CD8-positive, alpha-beta memory T cell (primary cell): ENCODE measurements around the gene VPREB3. TPM values are rescaled to one million over a fixed set of nuclear protein-coding genes. Genes with fewer than 3 reads are reported as not detected.

ENCODE experiments used
- CTCF ChIA-PET: fragments of 350-600 bp; sonication (Branson Sonifier 250); formaldehyde crosslinking; loops from one replicate; lab custom pipeline; 2021; ENCODE audit warnings: antibody characterized with exemption; lab: Charles Lee
- POLR2A ChIA-PET: fragments of 350-600 bp; sonication (Branson Sonifier 250); formaldehyde crosslinking; loops from one replicate; lab custom pipeline; 2021; ENCODE audit warnings: antibody characterized with exemption; lab: Charles Lee
- DNase-seq, 5 donors: peaks; one replicate each; pipeline versions ENCODE4 v3.0.0 to v3.0.0-alpha.2; 2020 to 2022; ENCODE audit warnings: mixed read lengths in 1 of 5
- H3K27ac ChIP-seq: one replicate; pipeline ENCODE4 v1.7.0; 2013; ENCODE audit warnings: low read depth, mild to moderate bottlenecking, low read length, moderate library complexity
- H3K27me3 ChIP-seq: 2 replicates; pipeline ENCODE4 v1.7.0; 2013; ENCODE audit warnings: low read length, mild to moderate bottlenecking; ENCODE audit not compliant: insufficient read depth, poor library complexity, severe bottlenecking
- H3K36me3 ChIP-seq: 2 replicates; pipeline ENCODE4 v1.7.0; 2013; ENCODE audit warnings: mild to moderate bottlenecking, low read length, moderate library complexity; ENCODE audit not compliant: insufficient read depth
- H3K4me1 ChIP-seq: 2 replicates; pipeline ENCODE4 v1.7.0; 2013; ENCODE audit warnings: mild to moderate bottlenecking, low read length, moderate library complexity; ENCODE audit not compliant: insufficient read depth
- H3K4me3 ChIP-seq: 2 replicates; pipeline ENCODE4 v1.7.0; 2013; ENCODE audit warnings: mild to moderate bottlenecking, low read length
- H3K9me3 ChIP-seq: 2 replicates; pipeline ENCODE4 v1.7.0; 2013; ENCODE audit warnings: mild to moderate bottlenecking, low read length
- H3K27ac Mint-ChIP-seq, 8 donors: one replicate each; pipeline ENCODE4 v1.8.0; 2020 to 2021; ENCODE audit warnings: mixed read lengths in 8 of 8, mild to moderate bottlenecking in 6 of 8, inconsistent platforms in 3 of 8, moderate library complexity in 3 of 8
- H3K27me3 Mint-ChIP-seq, 2 donors: one replicate each; pipeline ENCODE4 v1.8.0; 2020 to 2021; ENCODE audit warnings: mixed read lengths in 2 of 2, mild to moderate bottlenecking in 1 of 2, moderate library complexity in 1 of 2
- H3K36me3 Mint-ChIP-seq, 3 donors: one replicate each; pipeline ENCODE4 v1.8.0; 2020 to 2021; ENCODE audit warnings: mixed read lengths in 3 of 3, inconsistent platforms in 1 of 3, mild to moderate bottlenecking in 1 of 3
- H3K4me1 Mint-ChIP-seq, 3 donors: one replicate each; pipeline ENCODE4 v1.8.0; 2020 to 2021; ENCODE audit warnings: mixed read lengths in 3 of 3, inconsistent platforms in 1 of 3, mild to moderate bottlenecking in 1 of 3
- H3K4me3 Mint-ChIP-seq, 7 donors: one replicate each; pipeline ENCODE4 v1.8.0; 2020 to 2021; ENCODE audit warnings: mixed read lengths in 7 of 7, mild to moderate bottlenecking in 6 of 7, moderate library complexity in 4 of 7, inconsistent platforms in 2 of 7
- H3K9me3 Mint-ChIP-seq, 5 donors: one replicate each; pipeline ENCODE4 v1.8.0; 2020 to 2022; ENCODE audit warnings: mixed read lengths in 5 of 5, mild to moderate bottlenecking in 3 of 5, moderate library complexity in 2 of 5, inconsistent platforms in 1 of 5
- polyA plus RNA-seq: library from polyadenylated mRNA; unstranded; fragments of 300-500 nt; fragmentation: Illumina TruSeq; gene quantifications from one replicate; pipeline ENCODE4 v1.2.3, GENCODE V29; 2021
- total RNA-seq, 2 experiments: library from RNA; stranded (reverse); gene quantifications; one replicate each; pipeline ENCODE4 v1.2.3, GENCODE V29; 2021

Gene VPREB3
- total and polyA plus RNA-seq, 3 experiments from 2014 or later = not detected

- DNase-seq = no peak
- POLR2A ChIA-PET = interaction anchor here (1.0 kb wide), 1 partner anchor 90 kb away, joined by 3 read pairs; the partner anchor contains the start of gene SLC2A11
- Mint-ChIP-seq H3K4me1 (peaks cover 31 to 63% (median 43%) of the 10 kb centered on the region in 3 donors), H3K27ac (peak overlapping the region in 6 of 8 donors; percentile 6 to 87 (median 56)), H3K9me3 (no peaks in the 10 kb centered on the region), H3K36me3 (peaks cover 0 to 4% (median 0%) of the 10 kb centered on the region in 3 donors), H3K4me3 (peak overlapping the region; percentile 73 to 93 (median 85)), H3K27me3 (no peaks in the 10 kb centered on the region)
- no peaks in the 10 kb centered on the region for H3K9me3 ChIP-seq
- no peaks in the 10 kb centered on the region for H3K27me3 ChIP-seq
- peak overlapping the region; percentile 72 for H3K27ac ChIP-seq
- CTCF ChIA-PET = interaction anchor here (0.8 to 1.8 kb wide), 2 partner anchors 17 to 83 kb away, joined by 3 to 5 read pairs; partner anchors contain the start of gene ZNF70
- H3K4me1 ChIP-seq = peaks cover 43% of the 10 kb centered on the region
- peak overlapping the region; percentile 92 for H3K4me3 ChIP-seq
- H3K36me3 ChIP-seq = no peaks in the 10 kb centered on the region
Measured at GRCh38 chr22:23767303-23767672, 13.1 kb upstream of the VPREB3 start.

GRCh38 chr22:23764899-23765881 is 11.0 kb upstream of the VPREB3 start:
- POLR2A ChIA-PET = no interaction called here
- H3K9me3 ChIP-seq = no peaks in the 10 kb centered on the region
- H3K36me3 ChIP-seq = no peaks in the 10 kb centered on the region
- Mint-ChIP-seq H3K9me3 (no peaks in the 10 kb centered on the region), H3K27ac (peak overlapping the region in 7 of 8 donors; percentile 43 to 87 (median 68)), H3K4me1 (peaks cover 27 to 53% (median 38%) of the 10 kb centered on the region in 3 donors), H3K4me3 (peak overlapping the region; percentile 43 to 83 (median 61)), H3K27me3 (no peaks in the 10 kb centered on the region), H3K36me3 (peaks cover 0 to 4% (median 0%) of the 10 kb centered on the region in 3 donors)
- peaks cover 37% of the 10 kb centered on the region for H3K4me1 ChIP-seq
- no peak for DNase-seq
- no peak overlapping the region for H3K27ac ChIP-seq
- no peaks in the 10 kb centered on the region for H3K27me3 ChIP-seq
- H3K4me3 ChIP-seq = no peak overlapping the region
- CTCF ChIA-PET = interaction anchor here (1.0 to 1.8 kb wide), 2 partner anchors 15 to 85 kb away, joined by 3 to 5 read pairs; partner anchors contain the start of gene ZNF70

GRCh38 chr22:23763954-23764353 is 9.7 kb upstream of the VPREB3 start:
- Histone ChIP-seq H3K27ac (no peak overlapping the region), H3K4me1 (peaks cover 37% of the 10 kb centered on the region), H3K36me3 (no peaks in the 10 kb centered on the region), H3K27me3 (no peaks in the 10 kb centered on the region), H3K4me3 (peak overlapping the region; percentile 56), H3K9me3 (no peaks in the 10 kb centered on the region)
- DNase-seq = no peak
- Mint-ChIP-seq H3K27ac (peak overlapping the region in 5 of 8 donors; percentile 29 to 88 (median 70)), H3K27me3 (no peaks in the 10 kb centered on the region), H3K4me1 (peaks cover 27 to 51% (median 38%) of the 10 kb centered on the region in 3 donors), H3K36me3 (peaks cover 0 to 4% (median 0%) of the 10 kb centered on the region in 3 donors), H3K9me3 (no peaks in the 10 kb centered on the region), H3K4me3 (peak overlapping the region; percentile 48 to 88 (median 80))
- CTCF ChIA-PET = interaction anchor here (1.3 kb wide), 2 partner anchors 13 to 47 kb away, joined by 3 to 7 read pairs; partner anchors contain the start of gene ZNF70
- POLR2A ChIA-PET = interaction anchor here (1.0 kb wide), 1 partner anchor 13 kb away, joined by 3 read pairs; the partner anchor contains the start of gene ZNF70

- peak overlapping the region; percentile 56 for H3K4me3 ChIP-seq
- POLR2A ChIA-PET = interaction anchor here (1.0 kb wide), 1 partner anchor 12 kb away, joined by 3 read pairs; the partner anchor contains the start of gene ZNF70
- H3K36me3 Mint-ChIP-seq = peaks cover 0 to 4% (median 0%) of the 10 kb centered on the region in 3 donors
- no peaks in the 10 kb centered on the region for H3K27me3 Mint-ChIP-seq
- H3K9me3 Mint-ChIP-seq = no peaks in the 10 kb centered on the region
- H3K36me3 ChIP-seq = no peaks in the 10 kb centered on the region
- CTCF ChIA-PET = interaction anchor here (1.0 to 1.3 kb wide), 4 partner anchors 12 to 86 kb away, joined by 3 to 7 read pairs (median 3); partner anchors contain the start of gene ZNF70
- peak in 4 of 5 donors; percentile 42 to 67 (median 51) for DNase-seq
- peak overlapping the region; percentile 48 to 88 (median 80) for H3K4me3 Mint-ChIP-seq
- peak overlapping the region; percentile 52 to 91 (median 76) for H3K27ac Mint-ChIP-seq
- H3K4me1 ChIP-seq = peaks cover 37% of the 10 kb centered on the region
- peaks cover 27 to 51% (median 38%) of the 10 kb centered on the region in 3 donors for H3K4me1 Mint-ChIP-seq
- no peaks in the 10 kb centered on the region for H3K27me3 ChIP-seq
- no peaks in the 10 kb centered on the region for H3K9me3 ChIP-seq
- H3K27ac ChIP-seq = no peak overlapping the region
Measured at GRCh38 chr22:23763579-23763945, 9.3 kb upstream of the VPREB3 start.

GRCh38 chr22:23762842-23763578 is 8.8 kb upstream of the VPREB3 start, which contains the start of gene C22orf15:
C22orf15 (plus strand) TSS chr22:23762990; CDS start chr22:23763307, 317 bp downstream.
- peaks cover 27 to 46% (median 38%) of the 10 kb centered on the region in 3 donors for H3K4me1 Mint-ChIP-seq
- H3K27ac Mint-ChIP-seq = peak within 1 kb of the TSS; percentile 52 to 91 (median 76)
- POLR2A ChIA-PET = interaction anchor here (0.6 to 1.0 kb wide), 3 partner anchors 12 to 271 kb away, joined by 3 to 6 read pairs (median 4); partner anchors contain the start of genes SMARCB1 and ZNF70
- Histone ChIP-seq H3K9me3 (no peaks in the 10 kb centered on the region), H3K4me1 (peaks cover 33% of the 10 kb centered on the region), H3K27me3 (no peaks in the 10 kb centered on the region), H3K27ac (no peak within 1 kb of the TSS), H3K36me3 (no peaks in the 10 kb centered on the region), H3K4me3 (peak within 1 kb of the TSS; percentile 56)
- CTCF ChIA-PET = interaction anchor here (0.6 to 1.3 kb wide), 5 partner anchors 12 to 87 kb away, joined by 3 to 7 read pairs (median 3); partner anchors contain the start of gene ZNF70
- H3K27me3 Mint-ChIP-seq = no peaks in the 10 kb centered on the region
- H3K4me3 Mint-ChIP-seq = peak within 1 kb of the TSS; percentile 48 to 88 (median 80)
- DNase-seq = peak in 1 of 5 donors; percentile 48
- no peaks in the 10 kb centered on the region for H3K9me3 Mint-ChIP-seq
- peaks cover 0 to 4% (median 0%) of the 10 kb centered on the region in 3 donors for H3K36me3 Mint-ChIP-seq

- Mint-ChIP-seq H3K27ac (no peak overlapping the region), H3K9me3 (no peaks in the 10 kb centered on the region), H3K4me3 (no peak overlapping the region), H3K36me3 (peaks cover 0 to 1% (median 0%) of the 10 kb centered on the region in 3 donors), H3K27me3 (no peaks in the 10 kb centered on the region), H3K4me1 (peaks cover 18 to 26% (median 24%) of the 10 kb centered on the region in 3 donors)
- Histone ChIP-seq H3K36me3 (no peaks in the 10 kb centered on the region), H3K4me1 (peaks cover 22% of the 10 kb centered on the region), H3K4me3 (no peak overlapping the region), H3K9me3 (no peaks in the 10 kb centered on the region), H3K27ac (no peak overlapping the region), H3K27me3 (no peaks in the 10 kb centered on the region)
- POLR2A ChIA-PET = interaction anchor here (0.6 kb wide), 1 partner anchor 360 kb away, joined by 4 read pairs; no protein-coding TSS in a partner anchor
- no peak for DNase-seq
- CTCF ChIA-PET = interaction anchor here (1.5 kb wide), 1 partner anchor 9 kb away, joined by 5 read pairs; the partner anchor contains the start of gene ZNF70
Measured at GRCh38 chr22:23760056-23760455, 5.8 kb upstream of the VPREB3 start.

GRCh38 chr22:23759566-23759965 is 5.3 kb upstream of the VPREB3 start:
- Mint-ChIP-seq H3K4me1 (peaks cover 14 to 21% (median 19%) of the 10 kb centered on the region in 3 donors), H3K27ac (no peak overlapping the region), H3K4me3 (no peak overlapping the region), H3K27me3 (no peaks in the 10 kb centered on the region), H3K9me3 (no peaks in the 10 kb centered on the region), H3K36me3 (no peaks in the 10 kb centered on the region)
- peaks cover 21% of the 10 kb centered on the region for H3K4me1 ChIP-seq
- CTCF ChIA-PET = interaction anchor here (1.5 kb wide), 1 partner anchor 9 kb away, joined by 5 read pairs; the partner anchor contains the start of gene ZNF70
- no peak overlapping the region for H3K4me3 ChIP-seq
- H3K27ac ChIP-seq = no peak overlapping the region
- no peaks in the 10 kb centered on the region for H3K36me3 ChIP-seq
- no peak for DNase-seq
- H3K9me3 ChIP-seq = no peaks in the 10 kb centered on the region
- POLR2A ChIA-PET = interaction anchor here (0.6 kb wide), 1 partner anchor 361 kb away, joined by 4 read pairs; no protein-coding TSS in a partner anchor
- no peaks in the 10 kb centered on the region for H3K27me3 ChIP-seq
